Measurements from ENCODE around the gene KCNE1.
"Not testable (repeated sequence)": the region's sequence is repeated elsewhere in the genome, so short reads cannot be mapped to it uniquely, and the experiment has no call there.

KCNE1 gene

DNA sequence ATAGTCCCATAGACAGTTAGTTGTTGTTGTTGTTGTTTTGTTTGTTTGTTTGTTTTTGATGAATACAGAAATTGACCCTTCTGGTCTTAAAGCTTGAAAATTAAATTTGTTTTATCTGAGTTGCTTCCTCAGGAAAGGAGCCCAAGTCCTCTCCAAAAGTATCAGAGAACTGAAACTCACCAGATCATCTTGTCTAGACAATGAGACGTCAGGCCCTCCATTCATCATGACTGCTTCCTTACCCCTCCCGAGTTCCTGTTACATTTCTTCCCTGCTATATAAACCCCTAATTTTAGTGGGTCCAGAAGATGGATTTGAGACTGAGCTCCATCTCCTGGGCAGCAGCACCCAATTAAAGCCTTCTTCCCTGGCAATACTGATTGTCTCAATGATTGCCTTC lies 105.3 kb downstream of the KCNE1 start:
- DNase-seq = not testable (repeated sequence)

DNA sequence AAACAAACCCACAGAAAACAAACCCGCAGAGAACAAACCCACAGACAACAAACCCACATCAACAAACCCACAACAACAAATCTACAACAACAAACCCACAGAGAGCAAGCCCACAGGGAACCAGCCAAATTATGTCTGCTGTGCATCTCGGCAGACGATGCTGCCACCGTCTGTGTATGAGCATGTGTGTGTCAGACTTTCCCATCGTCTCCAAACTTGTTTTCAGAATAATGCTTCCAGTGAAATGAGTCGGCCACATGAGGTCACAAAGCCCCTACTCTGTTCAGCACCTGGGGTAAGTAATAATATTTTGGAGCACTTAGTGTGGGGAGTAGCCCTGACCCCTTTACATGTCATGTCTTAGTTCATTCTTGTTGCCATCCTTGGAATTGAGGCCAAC lies 105.9 kb downstream of the KCNE1 start:
- not testable (repeated sequence) for DNase-seq

DNA sequence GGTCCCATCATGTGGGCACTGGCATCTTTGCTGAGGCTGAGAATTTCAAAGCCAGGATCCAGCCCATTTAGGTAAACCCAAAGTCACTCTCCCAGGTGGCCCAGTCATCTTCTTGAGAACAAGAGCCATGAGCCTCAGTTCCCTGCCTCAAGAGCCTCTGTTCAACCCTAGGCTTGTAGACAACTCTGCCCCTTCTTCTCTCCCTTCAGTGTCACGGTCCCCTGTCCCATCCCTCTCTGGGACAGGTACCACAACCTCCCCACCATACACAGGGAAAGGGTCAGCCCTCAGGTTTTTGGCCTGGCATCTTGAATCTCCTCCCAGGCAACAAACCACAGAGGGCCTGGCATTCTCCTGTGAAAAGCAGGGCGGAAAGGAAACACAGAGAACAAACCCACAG lies 106.3 kb downstream of the KCNE1 start:
- not testable (repeated sequence) for DNase-seq

DNA sequence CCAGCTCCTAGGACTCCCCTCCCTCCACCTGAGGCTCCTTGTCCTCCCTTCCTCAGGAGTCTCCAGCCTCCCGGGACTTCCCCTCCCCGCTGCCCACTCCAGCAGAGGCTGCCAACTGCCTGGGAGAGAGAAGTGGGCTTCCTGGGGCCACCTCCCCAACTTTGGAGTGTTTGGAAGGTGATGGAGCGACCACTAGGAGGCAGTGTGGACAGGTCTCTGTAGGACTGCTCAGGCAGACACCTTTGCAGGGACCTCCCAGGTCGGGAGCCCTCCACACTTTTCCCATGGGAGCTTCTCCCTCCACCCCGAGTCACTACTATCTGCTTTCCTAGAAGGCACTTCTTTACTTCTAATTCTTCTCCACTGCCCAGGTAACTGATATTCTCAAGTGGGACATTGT lies 107.3 kb downstream of the KCNE1 start:
- DNase-seq = not testable (repeated sequence)

DNA sequence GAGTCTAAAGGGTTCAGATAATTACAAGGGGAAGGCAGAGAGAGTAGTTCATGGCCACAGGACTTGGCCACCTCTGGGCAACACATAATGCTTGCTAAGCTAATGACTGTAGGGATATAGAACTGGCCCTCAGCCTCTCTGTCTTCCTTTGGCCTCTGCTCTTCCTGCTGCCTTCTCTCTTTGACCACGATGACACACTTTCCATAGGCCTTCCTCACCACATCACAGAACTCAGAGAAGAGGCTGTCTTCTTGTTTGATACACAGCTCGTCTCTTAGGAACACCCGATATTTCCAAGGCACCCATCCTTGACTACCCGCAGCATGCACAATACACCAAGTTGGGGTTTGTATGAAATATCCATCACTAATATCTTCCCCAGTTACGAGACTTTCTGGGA lies 111.5 kb downstream of the KCNE1 start:
- not testable (repeated sequence) for DNase-seq

Measured in Kasumi-1 (cell line).